ENCODE measurements around the gene BDH1.
A peak's percentile ranks its signal among the peaks of the same experiment; 100 is the strongest.

The BDH1 gene

GRCh38 chr3:197505796-197506548, 49.8 kb downstream of the BDH1 start:
- DNase-seq (ENCODE audit: low spot score) = no peak

GRCh38 chr3:197504641-197505121, 51.1 kb downstream of the BDH1 start:
- no peak for DNase-seq (ENCODE audit: low spot score)

GRCh38 chr3:197504229-197504628, 51.5 kb downstream of the BDH1 start:
- DNase-seq (ENCODE audit: low spot score) = no peak

GRCh38 chr3:197503652-197504051, 52.1 kb downstream of the BDH1 start:
- DNase-seq (ENCODE audit: low spot score) = no peak

GRCh38 chr3:197501879-197502620, 53.7 kb downstream of the BDH1 start:
- DNase-seq (ENCODE audit: low spot score) = peak; percentile 10

- DNase-seq (ENCODE audit: low spot score) = no peak
Measured at GRCh38 chr3:197501496-197501878, 54.3 kb downstream of the BDH1 start.

- no peak for DNase-seq (ENCODE audit: low spot score)
Measured at GRCh38 chr3:197500812-197501211, 55.0 kb downstream of the BDH1 start.

- DNase-seq (ENCODE audit: low spot score) = no peak
Measured at GRCh38 chr3:197499427-197499826, 56.3 kb downstream of the BDH1 start.

GRCh38 chr3:197498499-197499241, 57.1 kb downstream of the BDH1 start:
- no peak for DNase-seq (ENCODE audit: low spot score)

GRCh38 chr3:197496746-197497125, 59.0 kb downstream of the BDH1 start:
- no peak for DNase-seq (ENCODE audit: low spot score)

- no peak for DNase-seq (ENCODE audit: low spot score)
Measured at GRCh38 chr3:197495999-197496745, 59.6 kb downstream of the BDH1 start.

GRCh38 chr3:197495499-197495898, 60.3 kb downstream of the BDH1 start:
- DNase-seq (ENCODE audit: low spot score) = no peak

GRCh38 chr3:197495059-197495455, 60.7 kb downstream of the BDH1 start:
- DNase-seq (ENCODE audit: low spot score) = no peak

- no peak for DNase-seq (ENCODE audit: low spot score)
Measured at GRCh38 chr3:197494366-197495058, 61.3 kb downstream of the BDH1 start.

GRCh38 chr3:197493049-197493448, 62.7 kb downstream of the BDH1 start:
- DNase-seq (ENCODE audit: low spot score) = no peak

GRCh38 chr3:197491923-197492664, 63.7 kb downstream of the BDH1 start:
- DNase-seq (ENCODE audit: low spot score) = no peak

GRCh38 chr3:197491478-197491877, 64.3 kb downstream of the BDH1 start:
- DNase-seq (ENCODE audit: low spot score) = no peak

- no peak for DNase-seq (ENCODE audit: low spot score)
Measured at GRCh38 chr3:197490098-197491058, 65.4 kb downstream of the BDH1 start.

- DNase-seq (ENCODE audit: low spot score) = no peak
Measured at GRCh38 chr3:197487911-197488391, 67.8 kb downstream of the BDH1 start.
